Stimulated activated naive CD8-positive, alpha-beta T cell treated with anti-CD3 and anti-CD28 coated beads, Interleukin-15, Interleukin-2, amounts not matched to agents 100 U/mL and 50 U/mL, for 24 hours (primary cell): ENCODE data around the gene TBC1D10A.

Source experiments
- ATAC-seq: fragments of 150-1000 bp; cut with Tn5 transposase; one replicate; pipeline ENCODE4 v1.10.0; 2021
- DNase-seq: peaks from one replicate; pipeline ENCODE4 v3.0.0; 2021

The TBC1D10A gene

GRCh38 chr22:30326706-30327362 lies at the start of gene TBC1D10A:
Gene TBC1D10A, minus strand, starts transcription at chr22:30326941. Its CDS starts 60 bp downstream, at chr22:30326881.
- peak; percentile 95 for DNase-seq
- peak; percentile 86 for ATAC-seq

GRCh38 chr22:30375312-30375849 lies 48.6 kb upstream of the TBC1D10A start:
- no peak for DNase-seq
- no peak for ATAC-seq

- no peak for DNase-seq
- no peak for ATAC-seq
These were observed 46.9 kb upstream of the TBC1D10A start for GRCh38 chr22:30373331-30374325.

GRCh38 chr22:30372915-30373314 lies 46.2 kb upstream of the TBC1D10A start:
- ATAC-seq = no peak
- DNase-seq = no peak

GRCh38 chr22:30371981-30372380 lies 45.2 kb upstream of the TBC1D10A start:
- DNase-seq (no peak), ATAC-seq (no peak)

GRCh38 chr22:30371321-30371720 lies 44.6 kb upstream of the TBC1D10A start:
- DNase-seq (no peak), ATAC-seq (no peak)

- ATAC-seq (no peak), DNase-seq (no peak)
These were observed 44.0 kb upstream of the TBC1D10A start for GRCh38 chr22:30370641-30371230.

- DNase-seq = no peak
- no peak for ATAC-seq
These were observed 41.7 kb upstream of the TBC1D10A start for GRCh38 chr22:30368420-30368819.

GRCh38 chr22:30365891-30366290 lies 39.1 kb upstream of the TBC1D10A start:
- ATAC-seq (no peak), DNase-seq (no peak)

- ATAC-seq (no peak), DNase-seq (no peak)
These were observed 36.0 kb upstream of the TBC1D10A start for GRCh38 chr22:30362651-30363281.

GRCh38 chr22:30361916-30362650 lies 35.3 kb upstream of the TBC1D10A start:
- ATAC-seq = no peak
- DNase-seq = no peak

GRCh38 chr22:30358541-30358940 lies 31.8 kb upstream of the TBC1D10A start:
- ATAC-seq (no peak), DNase-seq (no peak)

GRCh38 chr22:30357650-30358215 lies 31.0 kb upstream of the TBC1D10A start:
- DNase-seq (no peak), ATAC-seq (no peak)

GRCh38 chr22:30357236-30357570 lies 30.5 kb upstream of the TBC1D10A start:
- DNase-seq = no peak
- ATAC-seq = no peak

GRCh38 chr22:30356449-30357235 lies 29.9 kb upstream of the TBC1D10A start, which contains the start of the genes CCDC157 and SF3A1:
Gene CCDC157, plus strand, starts transcription at chr22:30357007. Its CDS starts 8,994 bp downstream, at chr22:30366001.
Gene SF3A1, minus strand, starts transcription at chr22:30356894. Its CDS starts 102 bp downstream, at chr22:30356792.
- DNase-seq (peak; percentile 91), ATAC-seq (peak; percentile 95)

GRCh38 chr22:30354644-30355043 lies 27.9 kb upstream of the TBC1D10A start:
- ATAC-seq (no peak), DNase-seq (no peak)

- DNase-seq (no peak), ATAC-seq (no peak)
These were observed 24.5 kb upstream of the TBC1D10A start for GRCh38 chr22:30351226-30351625.

- no peak for ATAC-seq
These were observed 22.1 kb upstream of the TBC1D10A start for GRCh38 chr22:30348809-30349208.

GRCh38 chr22:30348404-30348803 lies 21.7 kb upstream of the TBC1D10A start:
- ATAC-seq = no peak

More at GRCh38 chr22:30348809-30349208, 22.1 kb upstream of the TBC1D10A start:
- DNase-seq = no peak

More at GRCh38 chr22:30348404-30348803, 21.7 kb upstream of the TBC1D10A start:
- no peak for DNase-seq
